Muscle of leg (tissue), 16 donors: Measurements from ENCODE around the gene RABL6. TPM values are rescaled to one million over a fixed set of nuclear protein-coding genes. Genes with fewer than 3 reads are reported as not detected.
"Not testable (repeated sequence)": the region's sequence is repeated elsewhere in the genome, so short reads cannot be mapped to it uniquely, and the experiment has no call there.

Experiments
- DNase-seq: peaks from one replicate; pipeline ENCODE4 v3.0.0; 2013
- H3K27ac ChIP-seq: one replicate; pipeline ENCODE4 v1.5.1; 2013; ENCODE audit warnings: mild to moderate bottlenecking, low read length, control low read depth
- H3K27me3 ChIP-seq: one replicate; pipeline ENCODE4 v1.6.1; 2013; ENCODE audit warnings: low read length; ENCODE audit not compliant: control insufficient read depth, insufficient read depth
- H3K36me3 ChIP-seq: one replicate; pipeline ENCODE4 v1.6.1; 2013; ENCODE audit warnings: low read length; ENCODE audit not compliant: control insufficient read depth, insufficient read depth
- H3K4me1 ChIP-seq: one replicate; pipeline ENCODE4 v1.6.1; 2013; ENCODE audit warnings: low read length; ENCODE audit not compliant: control insufficient read depth, insufficient read depth
- H3K4me3 ChIP-seq: one replicate; pipeline ENCODE4 v1.5.1; 2013; ENCODE audit warnings: low read length, control low read depth
- H3K9me3 ChIP-seq: replicated peaks from 2 replicates; pipeline ENCODE4 v1.6.1; 2013; ENCODE audit warnings: low read depth, low read length; ENCODE audit not compliant: control insufficient read depth
- WGBS: methylation state at CpG from one replicate; pipeline ENCODE4 v1.1.5; 2013; ENCODE audit warnings: missing lambda C conversion rate; ENCODE audit not compliant: insufficient coverage; 5-methylcytosine and 5-hydroxymethylcytosine counted together
- long read RNA-seq, 11 donors: transcript quantifications; one replicate each; lab custom pipeline, GENCODE V29; 2026
- polyA plus RNA-seq, 8 donors: library from polyadenylated mRNA; unstranded; fragments of 120-200 nt; gene quantifications; one replicate each; pipeline versions ENCODE4 v1.2.1 to v1.2.3, GENCODE V29; 2013; ENCODE audit warnings: inconsistent platforms in 1 of 8, low replicate concordance in 1 of 8; ENCODE audit not compliant: insufficient read length in 8 of 8, insufficient read depth in 1 of 8
- total RNA-seq: library from RNA; stranded (reverse); fragments of 120-200 nt; gene quantifications from one replicate; pipeline ENCODE4 v1.2.4, GENCODE V29; 2013

Gene RABL6, protein sequence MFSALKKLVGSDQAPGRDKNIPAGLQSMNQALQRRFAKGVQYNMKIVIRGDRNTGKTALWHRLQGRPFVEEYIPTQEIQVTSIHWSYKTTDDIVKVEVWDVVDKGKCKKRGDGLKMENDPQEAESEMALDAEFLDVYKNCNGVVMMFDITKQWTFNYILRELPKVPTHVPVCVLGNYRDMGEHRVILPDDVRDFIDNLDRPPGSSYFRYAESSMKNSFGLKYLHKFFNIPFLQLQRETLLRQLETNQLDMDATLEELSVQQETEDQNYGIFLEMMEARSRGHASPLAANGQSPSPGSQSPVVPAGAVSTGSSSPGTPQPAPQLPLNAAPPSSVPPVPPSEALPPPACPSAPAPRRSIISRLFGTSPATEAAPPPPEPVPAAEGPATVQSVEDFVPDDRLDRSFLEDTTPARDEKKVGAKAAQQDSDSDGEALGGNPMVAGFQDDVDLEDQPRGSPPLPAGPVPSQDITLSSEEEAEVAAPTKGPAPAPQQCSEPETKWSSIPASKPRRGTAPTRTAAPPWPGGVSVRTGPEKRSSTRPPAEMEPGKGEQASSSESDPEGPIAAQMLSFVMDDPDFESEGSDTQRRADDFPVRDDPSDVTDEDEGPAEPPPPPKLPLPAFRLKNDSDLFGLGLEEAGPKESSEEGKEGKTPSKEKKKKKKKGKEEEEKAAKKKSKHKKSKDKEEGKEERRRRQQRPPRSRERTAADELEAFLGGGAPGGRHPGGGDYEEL
- total RNA-seq (37.6 TPM), polyA plus RNA-seq (10 to 100 TPM; 53.6 to 66.0 (median 61.1) TPM)
- long read RNA-seq, donor 1, result 0 reads
- long read RNA-seq, donor 2, result 0 reads
- long read RNA-seq, donor 3, partial matches to known transcripts, result 7 of 10 reads
- long read RNA-seq, donor 3, other reads (novel, unspliced or antisense), result 0 of 10 reads
- long read RNA-seq, donor 4, partial matches to known transcripts, result 15 of 17 reads
- long read RNA-seq, donor 4, other reads (novel, unspliced or antisense), result 0 of 17 reads
- long read RNA-seq, donor 5, transcript RABL6-201 (15 exons, 3,091 nt), result major isoform, 6 of 52 reads
- long read RNA-seq, donor 5, partial matches to known transcripts, result 41 of 52 reads
- long read RNA-seq, donor 5, other reads (novel, unspliced or antisense), result 0 of 52 reads
- long read RNA-seq, donor 6, partial matches to known transcripts, result 27 of 32 reads
- long read RNA-seq, donor 6, other reads (novel, unspliced or antisense), result 0 of 32 reads
- long read RNA-seq, donor 7, partial matches to known transcripts, result 21 of 26 reads
- long read RNA-seq, donor 7, other reads (novel, unspliced or antisense), result 0 of 26 reads
- long read RNA-seq, donor 8, partial matches to known transcripts, result 25 of 26 reads
- long read RNA-seq, donor 8, other reads (novel, unspliced or antisense), result 0 of 26 reads
- long read RNA-seq, donor 9, partial matches to known transcripts, result 16 of 19 reads
- long read RNA-seq, donor 9, other reads (novel, unspliced or antisense), result 0 of 19 reads
- long read RNA-seq, donor 10, partial matches to known transcripts, result 17 of 19 reads
- long read RNA-seq, donor 10, other reads (novel, unspliced or antisense), result 0 of 19 reads
- long read RNA-seq, donor 11, partial matches to known transcripts, result 19 of 20 reads
- long read RNA-seq, donor 11, other reads (novel, unspliced or antisense), result 0 of 20 reads

DNA sequence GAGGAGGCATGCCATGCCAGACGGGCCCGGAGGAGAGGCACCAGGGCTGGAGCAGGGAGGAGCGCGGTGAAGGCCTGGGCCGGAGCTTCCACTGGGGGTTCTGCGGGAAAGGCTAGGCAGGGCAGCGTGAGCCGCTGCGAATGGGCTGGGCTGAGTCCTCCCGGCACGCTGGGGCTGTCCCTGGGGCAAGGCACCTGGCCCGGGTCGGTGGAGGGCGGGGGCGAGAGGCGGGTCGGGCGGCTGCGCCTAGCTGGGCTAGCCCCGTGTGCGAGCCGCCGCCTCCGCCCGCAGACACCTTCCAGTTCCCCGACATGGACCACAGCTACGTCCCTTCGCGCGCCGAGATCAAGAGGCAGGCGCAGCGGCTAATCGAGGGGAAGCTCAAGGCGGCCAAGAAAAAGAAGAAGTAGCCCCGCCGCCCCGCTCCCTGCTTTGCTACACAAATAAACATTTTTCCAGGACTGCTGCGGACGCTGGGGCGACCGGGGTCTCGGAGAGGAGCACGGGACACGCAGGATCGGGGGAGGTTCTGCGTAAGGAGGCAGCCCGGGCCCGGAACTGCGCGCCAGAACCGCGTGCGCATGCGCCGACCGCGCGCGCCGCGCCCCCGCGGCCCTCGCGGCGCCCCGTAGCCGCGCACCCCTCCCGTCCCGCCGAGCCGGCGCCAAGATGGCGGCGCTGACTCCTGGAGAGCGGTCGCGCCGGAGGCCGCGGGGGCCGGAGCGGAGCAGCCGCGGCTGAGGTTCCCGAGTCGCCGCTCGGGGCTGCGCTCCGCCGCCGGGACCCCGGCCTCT, at the start of gene RABL6:
Gene RABL6, plus strand, starts transcription at position 668 of the 794 bp plus-strand sequence. CDS start 249 bp downstream, outside the sequence.
- WGBS, result under 1% methylated on average over 92 of the region's 96 CpGs
- peak; percentile 90 for DNase-seq
- peaks cover 2% of the 10 kb centered on the region for H3K27me3 ChIP-seq
- H3K4me3 ChIP-seq, result peak within 1 kb of the TSS; percentile 71
- H3K9me3 ChIP-seq, result no peaks in the 10 kb centered on the region
- H3K4me1 ChIP-seq, result peaks cover 33% of the 10 kb centered on the region
- H3K36me3 ChIP-seq, result peaks cover 14% of the 10 kb centered on the region
- H3K27ac ChIP-seq, result peak within 1 kb of the TSS; percentile 78

GRCh38 chr9:136759001-136759400, 48.7 kb upstream of the RABL6 start:
- WGBS, result 77% methylated on average over 7 of the region's 9 CpGs
- Histone ChIP-seq H3K4me3 (no peak overlapping the region), H3K9me3 (peaks cover 6% of the 10 kb centered on the region), H3K27ac (no peak overlapping the region), H3K27me3 (peaks cover 7% of the 10 kb centered on the region), H3K4me1 (peaks cover 31% of the 10 kb centered on the region), H3K36me3 (no peaks in the 10 kb centered on the region)
- DNase-seq, result no peak

GRCh38 chr9:136759436-136760325, 48.1 kb upstream of the RABL6 start:
- DNase-seq, result no peak
- Histone ChIP-seq H3K36me3 (no peaks in the 10 kb centered on the region), H3K4me1 (peaks cover 31% of the 10 kb centered on the region), H3K4me3 (no peak overlapping the region), H3K27ac (no peak overlapping the region), H3K9me3 (peaks cover 6% of the 10 kb centered on the region), H3K27me3 (peaks cover 9% of the 10 kb centered on the region)
- 79% methylated on average over 16 of the region's 27 CpGs for WGBS

GRCh38 chr9:136760424-136760823, 47.3 kb upstream of the RABL6 start:
- Histone ChIP-seq H3K4me3 (no peak overlapping the region), H3K4me1 (peaks cover 31% of the 10 kb centered on the region), H3K36me3 (no peaks in the 10 kb centered on the region), H3K27ac (no peak overlapping the region), H3K9me3 (peaks cover 6% of the 10 kb centered on the region), H3K27me3 (peaks cover 9% of the 10 kb centered on the region)
- WGBS, result 51% methylated on average over 21 of the region's 25 CpGs
- no peak for DNase-seq

GRCh38 chr9:136760834-136761544, 46.8 kb upstream of the RABL6 start:
- H3K9me3 ChIP-seq, H3K4me3 ChIP-seq, H3K27ac ChIP-seq, H3K27me3 ChIP-seq, H3K36me3 ChIP-seq: not testable (repeated sequence)
- H3K4me1 ChIP-seq, result peaks cover 31% of the 10 kb centered on the region
- peak; percentile 52 for DNase-seq
- 46% methylated on average over 20 of the region's 22 CpGs for WGBS

DNA sequence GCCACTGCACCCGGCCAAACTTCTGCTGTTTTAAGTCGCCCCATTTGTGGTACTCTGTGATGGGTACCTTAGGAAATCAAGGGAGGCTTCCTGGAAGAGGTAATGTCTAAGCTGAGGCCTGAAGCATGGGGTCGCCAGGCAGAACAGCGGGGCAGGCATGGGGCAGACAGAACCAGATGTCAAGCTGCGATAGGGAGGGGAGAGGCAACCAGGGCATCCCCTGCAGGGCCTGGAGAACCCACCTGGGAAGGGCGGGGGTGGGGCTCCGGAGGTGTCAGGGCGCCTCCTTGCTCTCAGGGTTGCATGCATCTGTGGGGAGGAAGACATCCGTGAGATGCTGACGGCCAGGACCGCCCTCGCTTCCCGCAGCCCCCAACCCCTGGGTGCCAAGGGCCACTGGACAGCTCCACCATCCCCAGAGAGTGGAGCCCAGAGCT, 46.2 kb upstream of the RABL6 start:
- DNase-seq, result no peak
- no peaks in the 10 kb centered on the region for H3K36me3 ChIP-seq
- H3K4me3 ChIP-seq, result no peak overlapping the region
- H3K4me1 ChIP-seq, result peaks cover 28% of the 10 kb centered on the region
- H3K9me3 ChIP-seq, result no peaks in the 10 kb centered on the region
- H3K27ac ChIP-seq, result no peak overlapping the region
- H3K27me3 ChIP-seq, result peaks cover 9% of the 10 kb centered on the region
- WGBS, result 85% methylated on average over 5 of the region's 13 CpGs

DNA sequence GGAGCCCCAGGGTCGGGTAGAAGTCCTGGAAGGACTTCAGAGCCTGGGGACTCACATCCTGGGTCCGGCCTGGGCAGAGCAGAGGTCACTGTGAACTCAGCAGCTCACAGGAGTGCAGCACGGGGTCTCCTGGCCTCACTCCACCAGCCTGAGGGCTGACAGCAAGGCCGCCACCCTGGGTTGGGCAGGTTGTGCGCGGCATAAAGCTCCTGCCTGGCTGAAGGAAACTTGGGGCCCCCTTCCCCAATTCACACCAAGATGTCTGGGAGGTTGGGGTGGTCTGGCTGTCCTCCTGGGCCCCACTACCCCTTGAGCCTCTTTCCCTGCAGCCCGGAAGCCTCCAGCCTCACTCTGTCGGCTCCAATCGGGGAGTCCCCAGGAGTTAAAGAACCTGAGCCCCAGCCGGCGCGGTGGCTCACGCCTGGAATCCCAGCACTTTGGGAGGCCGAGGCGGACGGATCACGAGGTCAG, 45.5 kb upstream of the RABL6 start:
- Histone ChIP-seq H3K4me1 (peaks cover 25% of the 10 kb centered on the region), H3K36me3 (no peaks in the 10 kb centered on the region), H3K27ac (no peak overlapping the region), H3K9me3 (no peaks in the 10 kb centered on the region), H3K27me3 (peaks cover 9% of the 10 kb centered on the region), H3K4me3 (no peak overlapping the region)
- DNase-seq, result no peak
- WGBS, result 52% methylated on average over 5 of the region's 17 CpGs
